Endothelial cell of umbilical vein (primary cell): Measurements from ENCODE around the gene SNX30.

Source experiments
- EZH2 ChIP-seq: IDR thresholded peaks from 2 replicates; pipeline ENCODE4 v1.6.1; 2012; ENCODE audit warnings: borderline replicate concordance, low read depth, mild to moderate bottlenecking, moderate library complexity, low read length, inconsistent platforms; ENCODE audit not compliant: severe bottlenecking
- FOS ChIP-seq: IDR thresholded peaks from 2 replicates; pipeline ENCODE4 v1.6.1; 2011; ENCODE audit warnings: mild to moderate bottlenecking, low read length, moderate library complexity, borderline replicate concordance; ENCODE audit not compliant: insufficient read depth
- GATA2 ChIP-seq: IDR thresholded peaks from 2 replicates; pipeline ENCODE4 v1.7.0; 2011; ENCODE audit warnings: low read depth, mild to moderate bottlenecking, moderate library complexity, mixed read lengths, low read length; ENCODE audit not compliant: insufficient read length, insufficient read depth
- MYC ChIP-seq: IDR thresholded peaks from one replicate; pipeline ENCODE4 v1.6.1; 2011; ENCODE audit warnings: mild to moderate bottlenecking, low read depth, low read length
- POLR2A ChIP-seq: IDR thresholded peaks from 2 replicates; pipeline ENCODE4 v1.6.1; 2012; ENCODE audit warnings: low read depth, mild to moderate bottlenecking, control low read depth, low read length
- POLR2AphosphoS5 ChIP-seq: IDR thresholded peaks from 2 replicates; pipeline ENCODE4 v1.6.1; 2012; ENCODE audit warnings: low read depth, mild to moderate bottlenecking, control low read depth, low read length, moderate library complexity; ENCODE audit not compliant: insufficient read depth
- TF ChIP-seq, protein P1 (sequence below), 2 donors: IDR thresholded peaks; 1 replicate in 1 of 2; 2 replicates in 1 of 2; pipeline ENCODE4 v1.5.1; 2011; ENCODE audit warnings: low read length in 2 of 2, mild to moderate bottlenecking in 2 of 2, moderate library complexity in 2 of 2, control low read depth in 1 of 2, inconsistent platforms in 1 of 2, low read depth in 1 of 2; ENCODE audit not compliant: insufficient read depth in 1 of 2; ENCODE audit errors: extremely low read depth in 1 of 2
- TF ChIP-seq, protein P2 (sequence below): IDR thresholded peaks from 2 replicates; pipeline ENCODE4 v1.6.1; 2011; ENCODE audit not compliant: insufficient read depth, insufficient read length

DNA sequence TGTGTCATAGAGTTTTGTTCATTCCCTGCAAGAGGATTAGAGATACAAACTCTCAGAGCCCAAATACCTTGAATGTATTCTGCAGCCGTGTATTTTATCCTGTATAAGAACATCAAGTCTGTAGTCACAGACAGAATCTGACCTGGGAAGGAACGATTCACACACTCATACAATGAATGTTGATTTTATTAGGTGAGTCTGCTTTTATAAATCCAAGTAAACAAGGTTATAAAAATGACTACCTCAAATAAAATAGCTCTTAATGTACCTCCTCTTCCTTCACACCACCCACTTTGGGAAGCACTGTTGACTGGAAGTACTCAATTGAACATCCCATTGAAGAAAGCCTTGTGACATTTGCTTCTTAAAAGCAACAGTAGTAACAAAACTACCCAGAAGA, 128.2 kb downstream of the SNX30 start:
- no peak for TF ChIP-seq POLR2A
- TF ChIP-seq FOS = no peak
- TF ChIP-seq, protein P1, sequence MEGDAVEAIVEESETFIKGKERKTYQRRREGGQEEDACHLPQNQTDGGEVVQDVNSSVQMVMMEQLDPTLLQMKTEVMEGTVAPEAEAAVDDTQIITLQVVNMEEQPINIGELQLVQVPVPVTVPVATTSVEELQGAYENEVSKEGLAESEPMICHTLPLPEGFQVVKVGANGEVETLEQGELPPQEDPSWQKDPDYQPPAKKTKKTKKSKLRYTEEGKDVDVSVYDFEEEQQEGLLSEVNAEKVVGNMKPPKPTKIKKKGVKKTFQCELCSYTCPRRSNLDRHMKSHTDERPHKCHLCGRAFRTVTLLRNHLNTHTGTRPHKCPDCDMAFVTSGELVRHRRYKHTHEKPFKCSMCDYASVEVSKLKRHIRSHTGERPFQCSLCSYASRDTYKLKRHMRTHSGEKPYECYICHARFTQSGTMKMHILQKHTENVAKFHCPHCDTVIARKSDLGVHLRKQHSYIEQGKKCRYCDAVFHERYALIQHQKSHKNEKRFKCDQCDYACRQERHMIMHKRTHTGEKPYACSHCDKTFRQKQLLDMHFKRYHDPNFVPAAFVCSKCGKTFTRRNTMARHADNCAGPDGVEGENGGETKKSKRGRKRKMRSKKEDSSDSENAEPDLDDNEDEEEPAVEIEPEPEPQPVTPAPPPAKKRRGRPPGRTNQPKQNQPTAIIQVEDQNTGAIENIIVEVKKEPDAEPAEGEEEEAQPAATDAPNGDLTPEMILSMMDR (IDR thresholded peaks at IDR 0.05; ENCODE audit: extremely low read depth in 1 of 2, insufficient read depth in 1 of 2, low read depth in 1 of 2, low read length in 2 of 2) = no peak
- TF ChIP-seq POLR2AphosphoS5 = no peak
- no peak for TF ChIP-seq GATA2
- no peak for TF ChIP-seq EZH2
- TF ChIP-seq, protein P2, sequence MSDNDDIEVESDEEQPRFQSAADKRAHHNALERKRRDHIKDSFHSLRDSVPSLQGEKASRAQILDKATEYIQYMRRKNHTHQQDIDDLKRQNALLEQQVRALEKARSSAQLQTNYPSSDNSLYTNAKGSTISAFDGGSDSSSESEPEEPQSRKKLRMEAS = no peak
- TF ChIP-seq MYC = no peak
